GM18861 (cell line): ENCODE data around the gene DNAJC22.
"Not testable (repeated sequence)": the region's sequence is repeated elsewhere in the genome, so short reads cannot be mapped to it uniquely, and the experiment has no call there.

Experiments
- ATAC-seq: cut with Tn5 transposase; IDR thresholded peaks from one replicate; pipeline ENCODE4 v1.9.1; 2021; ENCODE audit not compliant: unreplicated experiment

Gene DNAJC22

DNA sequence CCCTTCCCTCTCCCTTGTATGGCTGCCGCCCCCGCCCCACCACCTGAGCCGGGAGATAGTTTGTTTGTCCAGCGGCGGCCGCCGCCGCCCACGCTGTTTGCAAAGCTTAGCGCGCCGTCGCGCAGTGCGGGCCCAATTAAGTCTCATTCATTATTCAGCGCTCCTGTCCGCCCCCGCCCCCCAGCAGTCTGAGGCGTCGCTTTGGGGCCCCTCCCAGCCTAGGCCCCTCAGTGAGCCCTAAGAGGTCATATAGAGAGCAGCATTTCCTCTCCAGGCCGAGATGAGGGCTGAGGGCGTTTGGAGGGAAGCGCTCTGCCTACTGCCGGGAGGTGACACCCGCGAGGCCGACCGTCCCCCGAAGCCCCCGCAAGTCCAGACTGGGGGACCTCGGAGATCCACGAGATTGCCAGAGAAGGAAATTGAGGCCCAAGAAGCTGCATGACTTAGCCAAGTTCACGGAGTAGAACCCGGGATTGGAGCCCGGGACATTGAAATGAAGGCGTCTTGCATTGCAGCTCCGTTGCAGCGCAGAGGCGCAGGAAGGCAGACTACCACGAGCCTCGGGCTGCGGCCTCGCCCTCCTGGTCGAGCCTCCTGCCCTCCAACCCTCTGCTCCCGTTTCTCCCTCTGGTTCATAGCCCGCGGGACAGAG, at the start of gene DNAJC22:
TSS of gene DNAJC22 (plus strand) at position 230 of the 652 bp plus-strand sequence. CDS start 1,985 bp downstream, outside the sequence.
- ATAC-seq = no peak

DNA sequence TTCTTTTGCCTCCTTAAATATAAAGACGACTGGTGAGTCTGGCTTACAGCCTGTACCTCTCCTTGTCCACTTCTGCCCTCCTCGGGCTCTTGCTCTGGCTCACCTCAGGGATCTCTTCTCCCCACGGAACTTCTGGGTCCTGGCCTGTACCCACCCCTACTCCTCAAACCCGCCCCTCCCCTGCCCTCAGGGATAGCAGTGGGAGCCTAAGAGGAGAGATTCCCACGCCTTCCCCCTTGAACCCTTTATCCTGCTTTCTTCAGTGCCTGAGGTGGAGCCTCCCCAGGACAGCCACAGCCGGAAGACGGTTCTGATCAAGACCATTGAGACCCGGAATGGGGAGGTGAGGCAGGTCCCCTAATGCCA, 49.0 kb upstream of the DNAJC22 start:
- ATAC-seq = no peak

DNA sequence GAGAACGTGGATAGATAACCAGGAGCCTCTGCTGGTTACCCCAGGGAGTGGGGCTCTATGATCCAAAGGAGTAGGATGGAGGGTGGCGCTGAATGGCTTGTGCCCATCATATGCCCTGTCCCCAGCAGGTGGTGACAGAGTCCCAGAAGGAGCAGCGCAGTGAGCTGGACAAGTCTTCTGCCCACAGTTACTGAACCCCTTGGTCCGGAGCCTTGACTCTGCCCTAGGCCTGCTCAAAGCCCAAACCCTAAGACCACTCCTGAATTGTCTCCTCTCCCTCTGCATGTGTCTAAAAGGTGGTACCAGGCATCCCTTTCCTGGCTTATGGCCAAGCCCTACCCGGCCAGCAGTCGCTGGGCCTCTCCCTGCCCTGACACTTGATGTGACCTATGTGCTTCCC, 48.5 kb upstream of the DNAJC22 start:
- ATAC-seq = no peak

GRCh38 chr12:49301760-49302159, 44.9 kb upstream of the DNAJC22 start:
- ATAC-seq = no peak

DNA sequence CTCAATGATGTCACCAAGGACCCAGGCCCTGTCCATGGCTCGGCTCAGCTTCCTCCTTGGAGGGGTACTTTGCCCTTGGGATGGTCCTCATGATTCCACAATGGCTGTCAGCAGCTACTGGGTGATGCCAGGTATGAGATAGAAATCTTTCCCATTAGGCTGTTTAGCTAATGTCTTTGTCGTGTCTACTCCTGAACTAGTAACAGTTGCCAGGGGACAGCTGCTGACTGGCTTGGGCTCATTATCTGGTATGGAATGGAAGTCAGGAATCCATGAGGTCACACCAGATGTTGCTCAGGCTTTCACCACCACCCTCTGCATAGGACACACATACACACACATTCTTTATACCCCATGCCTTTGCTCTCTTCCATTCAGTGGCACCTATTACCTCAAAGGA, 42.5 kb upstream of the DNAJC22 start:
- ATAC-seq = no peak

DNA sequence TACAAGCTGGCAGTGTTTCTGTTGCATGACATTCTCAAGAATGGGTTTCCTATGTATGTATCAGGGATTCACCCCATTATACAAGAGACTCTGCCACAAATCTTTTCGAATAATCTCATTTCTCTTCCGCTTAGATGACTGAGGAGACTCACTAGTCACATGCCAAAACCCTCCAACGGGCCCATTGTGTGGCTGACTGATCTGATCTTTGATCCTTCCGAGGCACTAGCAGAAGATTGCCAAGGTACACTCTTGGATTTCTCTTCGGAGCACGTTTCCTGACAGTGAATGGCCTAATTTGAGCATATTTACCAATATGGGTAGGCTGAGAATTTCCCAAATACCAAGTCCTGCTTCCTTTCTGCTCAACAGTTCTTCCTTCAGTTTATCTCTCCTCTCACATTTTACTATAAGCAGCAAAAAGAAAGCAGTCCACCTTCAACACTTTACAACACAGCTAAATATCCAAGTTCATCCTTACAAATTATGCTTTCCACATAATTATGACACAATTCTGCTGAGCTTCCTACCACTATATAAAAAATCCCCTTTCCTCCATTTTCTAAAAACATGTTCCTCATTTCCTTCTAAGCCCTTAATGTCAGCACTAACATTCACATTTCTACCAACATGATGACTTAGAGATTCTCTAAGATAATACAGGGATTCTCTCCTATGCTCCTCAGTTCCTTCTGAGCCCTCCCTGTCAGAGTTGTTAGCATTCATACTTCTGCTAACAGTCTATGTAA, 40.8 kb upstream of the DNAJC22 start:
- ATAC-seq = no peak

DNA sequence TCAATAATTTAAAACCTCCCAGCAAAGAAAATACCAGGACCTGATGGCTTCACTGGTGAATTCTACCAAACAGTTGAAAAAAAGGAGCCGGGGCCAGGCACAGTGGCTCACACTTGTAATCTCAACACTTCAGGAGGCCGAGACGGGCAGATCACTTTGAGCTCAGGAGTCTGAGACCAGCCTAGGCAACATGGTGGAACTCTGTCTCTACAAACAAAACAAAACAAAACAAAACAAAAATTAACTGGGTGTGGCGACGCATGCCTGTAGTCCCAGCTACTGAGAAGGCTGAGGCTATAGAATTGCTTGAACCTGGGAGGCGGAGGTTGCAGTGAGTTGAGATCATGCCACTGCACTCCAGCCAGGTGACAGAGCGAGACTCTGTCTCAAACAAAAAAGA, 37.3 kb upstream of the DNAJC22 start:
- no peak for ATAC-seq

- not testable (repeated sequence) for ATAC-seq
Measured at GRCh38 chr12:49310451-49311000, 36.2 kb upstream of the DNAJC22 start.

GRCh38 chr12:49314811-49315210, 31.9 kb upstream of the DNAJC22 start:
- ATAC-seq = no peak

DNA sequence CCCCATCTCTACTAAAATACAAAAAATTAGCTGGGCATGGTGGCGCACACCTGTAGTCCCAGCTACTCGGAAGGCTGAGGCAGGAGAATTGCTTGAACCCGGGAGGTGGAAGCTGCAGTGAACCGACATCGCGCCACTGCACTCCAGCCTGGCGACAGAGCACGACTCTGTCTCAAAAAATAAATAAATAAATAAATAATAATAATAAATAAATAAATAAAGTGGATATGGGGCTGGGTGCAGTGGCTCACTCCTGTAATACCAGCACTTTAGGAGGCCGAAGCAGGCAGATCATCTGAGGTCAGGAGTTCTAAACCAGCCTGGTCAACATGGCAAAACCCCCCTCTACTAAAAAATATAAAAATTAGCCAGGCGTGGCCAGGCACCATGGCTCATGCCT, 29.6 kb upstream of the DNAJC22 start:
- ATAC-seq = not testable (repeated sequence)

DNA sequence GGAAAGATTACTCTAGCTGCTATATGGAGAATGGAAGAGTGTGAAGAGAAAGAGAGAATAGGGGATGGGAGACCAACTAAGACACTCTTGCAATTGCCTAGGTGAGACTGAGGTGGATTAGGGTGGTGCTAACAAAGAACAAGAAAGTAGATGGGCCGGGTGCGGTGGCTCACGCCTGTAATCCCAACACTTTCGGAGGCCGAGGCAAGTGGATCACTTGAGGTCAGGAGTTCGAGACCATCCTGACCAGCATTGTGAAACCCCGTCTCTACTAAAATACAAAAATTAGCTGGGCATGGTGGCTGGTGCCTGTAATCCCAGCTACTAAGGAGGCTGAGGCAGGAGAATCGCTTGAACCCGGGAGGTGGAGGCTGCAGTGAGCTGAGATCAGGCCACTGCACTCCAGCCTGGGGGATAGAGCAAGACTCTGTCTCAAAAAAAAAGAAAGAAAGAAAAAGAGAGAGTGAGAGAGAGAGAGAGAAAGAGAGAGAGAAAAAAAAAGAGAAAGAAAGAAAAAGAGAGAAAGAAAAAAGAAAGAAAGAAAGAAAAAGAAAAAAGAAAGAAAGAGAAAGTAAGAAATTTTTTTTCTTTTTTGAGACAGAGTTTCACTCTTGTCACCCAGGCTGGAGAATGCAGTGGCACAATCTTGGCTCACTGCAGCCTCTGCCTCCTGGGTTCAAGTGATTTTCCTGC, 26.1 kb upstream of the DNAJC22 start:
- ATAC-seq = not testable (repeated sequence)

- ATAC-seq = no peak
Measured at GRCh38 chr12:49322367-49322707, 24.4 kb upstream of the DNAJC22 start.

GRCh38 chr12:49322708-49323523, 23.8 kb upstream of the DNAJC22 start, which contains the start of gene TROAP:
TROAP (plus strand) TSS chr12:49323255; CDS start chr12:49323609, 354 bp downstream.
- ATAC-seq = peak; percentile 96

GRCh38 chr12:49323524-49324097, 23.1 kb upstream of the DNAJC22 start:
- no peak for ATAC-seq

DNA sequence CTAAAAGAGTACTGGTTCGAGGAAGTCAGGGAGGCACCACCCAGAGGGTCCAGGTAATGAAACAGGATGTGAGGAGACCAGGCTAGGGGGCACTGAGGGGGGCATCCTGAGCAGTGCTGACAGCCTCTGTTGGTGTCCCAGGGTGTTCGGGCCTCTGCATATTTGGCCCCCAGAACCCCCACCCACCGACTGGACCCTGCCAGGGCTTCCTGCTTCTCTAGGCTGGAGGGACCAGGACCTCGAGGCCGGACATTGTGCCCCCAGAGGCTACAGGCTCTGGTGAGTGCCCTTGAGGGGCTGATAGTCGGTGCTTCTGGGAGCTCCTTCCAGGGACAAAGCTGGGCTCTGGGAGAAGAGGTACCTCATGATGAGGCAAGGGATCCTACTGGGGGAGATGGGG, 21.1 kb upstream of the DNAJC22 start:
- no peak for ATAC-seq

- no peak for ATAC-seq
Measured at GRCh38 chr12:49327368-49327767, 19.3 kb upstream of the DNAJC22 start.

DNA sequence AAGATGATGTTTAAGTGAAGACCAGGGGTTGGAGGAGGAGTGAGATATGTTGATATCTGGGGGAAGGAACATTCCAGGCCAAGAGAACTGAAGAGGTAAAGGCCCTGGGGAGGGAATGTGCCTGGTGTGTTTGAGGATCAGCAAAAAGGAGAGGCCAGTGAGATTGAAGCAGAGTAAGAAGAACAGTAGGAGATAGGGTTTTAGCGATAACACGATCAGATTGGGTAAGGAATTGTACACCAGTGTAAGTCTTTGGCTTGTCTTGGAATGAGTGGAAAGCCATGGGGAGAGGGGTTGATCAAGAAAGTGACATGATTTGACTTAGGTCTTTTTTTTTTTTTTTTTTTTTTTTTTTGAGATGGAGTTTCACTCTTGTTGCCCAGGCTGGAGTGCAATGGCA, 18.8 kb upstream of the DNAJC22 start:
- no peak for ATAC-seq

- no peak for ATAC-seq
Measured at GRCh38 chr12:49328816-49329215, 17.9 kb upstream of the DNAJC22 start.

DNA sequence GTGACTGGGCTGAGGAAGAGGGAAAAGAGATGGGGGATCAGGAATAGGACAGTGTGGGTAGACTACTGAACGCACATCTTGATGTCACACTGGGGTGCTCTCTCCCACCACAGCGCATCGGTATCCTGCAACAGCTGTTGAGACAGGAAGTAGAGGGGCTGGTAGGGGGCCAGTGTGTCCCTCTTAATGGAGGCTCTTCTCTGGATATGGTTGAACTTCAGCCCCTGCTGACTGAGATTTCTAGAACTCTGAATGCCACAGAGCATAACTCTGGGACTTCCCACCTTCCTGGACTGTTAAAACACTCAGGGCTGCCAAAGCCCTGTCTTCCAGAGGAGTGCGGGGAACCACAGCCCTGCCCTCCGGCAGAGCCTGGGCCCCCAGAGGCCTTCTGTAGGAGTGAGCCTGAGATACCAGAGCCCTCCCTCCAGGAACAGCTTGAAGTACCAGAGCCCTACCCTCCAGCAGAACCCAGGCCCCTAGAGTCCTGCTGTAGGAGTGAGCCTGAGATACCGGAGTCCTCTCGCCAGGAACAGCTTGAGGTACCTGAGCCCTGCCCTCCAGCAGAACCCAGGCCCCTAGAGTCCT, 16.6 kb upstream of the DNAJC22 start:
- ATAC-seq = no peak
